HG02852 (cell line): ENCODE measurements around the gene SPEN.
"Not testable (repeated sequence)": the region's sequence is repeated elsewhere in the genome, so short reads cannot be mapped to it uniquely, and the experiment has no call there.

Source experiments
- ATAC-seq: cut with Tn5 transposase; IDR thresholded peaks from one replicate; pipeline ENCODE4 v1.9.1; 2021; ENCODE audit warnings: mild to moderate bottlenecking, moderate library complexity; ENCODE audit not compliant: unreplicated experiment

Gene SPEN

GRCh38 chr1:15977947-15978346 is 130.4 kb downstream of the SPEN start:
- ATAC-seq = not testable (repeated sequence)

GRCh38 chr1:15981679-15982078 is 134.2 kb downstream of the SPEN start:
- no peak for ATAC-seq

DNA sequence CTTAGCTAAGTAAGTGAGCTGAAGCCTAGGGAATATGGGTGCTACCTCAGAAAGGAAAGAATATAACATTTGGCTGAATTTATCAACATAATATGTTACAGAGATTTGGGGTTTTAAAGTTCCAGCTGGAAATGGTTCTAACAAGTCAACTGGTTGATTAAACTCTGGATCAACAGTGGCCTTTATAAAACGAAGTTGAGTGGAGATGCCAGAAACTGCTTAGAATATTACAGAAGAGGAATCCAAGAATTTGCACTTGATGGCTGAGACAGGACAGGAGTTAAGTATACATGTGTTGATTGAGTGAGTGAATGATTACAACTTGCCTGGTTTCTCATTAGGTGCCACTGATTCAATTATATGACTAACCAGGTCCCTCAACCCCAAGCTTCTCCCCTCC is 135.8 kb downstream of the SPEN start:
- no peak for ATAC-seq

GRCh38 chr1:15985611-15986297 is 138.2 kb downstream of the SPEN start:
- ATAC-seq = no peak

GRCh38 chr1:15988856-15989736 is 141.6 kb downstream of the SPEN start:
- no peak for ATAC-seq

DNA sequence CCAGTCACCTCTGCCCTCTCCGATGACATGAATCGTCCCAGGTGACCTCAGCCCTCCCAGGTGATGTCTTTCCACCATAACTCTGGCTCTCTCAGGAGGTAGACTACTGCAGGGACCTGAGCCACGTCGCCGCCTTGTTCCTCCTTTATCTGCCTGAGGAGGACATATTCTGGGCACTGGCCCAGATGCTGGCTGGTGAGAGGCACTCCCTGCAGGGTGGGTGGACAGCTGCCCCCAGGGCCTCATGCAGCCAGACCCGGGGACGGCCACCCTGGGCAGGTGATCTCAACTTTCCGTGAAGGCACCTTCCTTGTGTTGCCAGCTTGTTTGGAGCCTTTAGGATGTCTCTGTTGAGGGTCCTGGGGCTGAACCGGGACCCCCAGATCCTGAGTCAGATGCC is 142.3 kb downstream of the SPEN start:
- no peak for ATAC-seq
